ENCODE results near the gene LMBRD1. TPM values are rescaled to one million over a fixed set of nuclear protein-coding genes. Genes with fewer than 3 reads are reported as not detected.

Gene LMBRD1
- total RNA-seq, 4 donors from 2014 or later, result 24.4 to 32.9 (median 28.9) TPM

DNA sequence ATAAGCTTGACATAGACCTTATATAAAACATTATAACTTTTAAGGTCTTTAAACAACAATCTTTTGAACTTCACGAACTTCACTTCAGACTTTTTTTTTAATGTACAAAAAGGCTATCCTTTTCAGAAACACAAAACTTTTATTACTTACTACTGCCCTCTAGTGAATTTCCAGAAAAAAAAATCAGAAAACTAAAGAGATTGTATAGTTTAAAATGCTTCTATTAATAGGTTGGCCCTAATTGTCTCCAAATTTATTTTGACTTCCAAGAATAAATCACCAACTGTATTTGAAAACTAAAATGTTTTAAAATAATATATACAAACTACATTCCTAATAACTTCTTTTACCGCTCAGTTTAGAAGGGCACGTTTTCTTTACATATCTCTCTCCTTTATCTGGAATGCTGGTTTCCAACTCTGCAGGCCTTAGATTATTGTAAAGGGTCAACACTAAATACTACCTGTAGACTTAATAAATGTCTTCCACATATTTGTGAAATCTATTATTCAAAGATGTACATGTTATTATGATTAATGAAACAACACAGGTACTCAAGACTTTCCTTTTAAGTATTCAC, 66.8 kb downstream of the LMBRD1 start:
- Histone ChIP-seq H3K4me1 (peaks cover 3 to 7% of the 10 kb centered on the region in 2 donors), H3K27me3 (no peaks in the 10 kb centered on the region), H3K36me3 (peaks cover 0 to 6% of the 10 kb centered on the region in 2 donors), H3K9me3 (peaks cover 0 to 6% (median 4%) of the 10 kb centered on the region in 3 donors), H3K27ac (no peak overlapping the region), H3K4me3 (no peak overlapping the region)
- DNase-seq (no peak), ATAC-seq (no peak)
- in situ Hi-C loops (cut with MboI; ENCODE audit: low sequenced_read_pairs in 4 of 4) (no loop called here), intact Hi-C loops (cut with DNase I; ENCODE audit: low total_unique reads) (loop anchor here (5.0 kb wide), 1 partner anchor 62 kb away; no protein-coding TSS in a partner anchor)
- TF ChIP-seq, protein P1, sequence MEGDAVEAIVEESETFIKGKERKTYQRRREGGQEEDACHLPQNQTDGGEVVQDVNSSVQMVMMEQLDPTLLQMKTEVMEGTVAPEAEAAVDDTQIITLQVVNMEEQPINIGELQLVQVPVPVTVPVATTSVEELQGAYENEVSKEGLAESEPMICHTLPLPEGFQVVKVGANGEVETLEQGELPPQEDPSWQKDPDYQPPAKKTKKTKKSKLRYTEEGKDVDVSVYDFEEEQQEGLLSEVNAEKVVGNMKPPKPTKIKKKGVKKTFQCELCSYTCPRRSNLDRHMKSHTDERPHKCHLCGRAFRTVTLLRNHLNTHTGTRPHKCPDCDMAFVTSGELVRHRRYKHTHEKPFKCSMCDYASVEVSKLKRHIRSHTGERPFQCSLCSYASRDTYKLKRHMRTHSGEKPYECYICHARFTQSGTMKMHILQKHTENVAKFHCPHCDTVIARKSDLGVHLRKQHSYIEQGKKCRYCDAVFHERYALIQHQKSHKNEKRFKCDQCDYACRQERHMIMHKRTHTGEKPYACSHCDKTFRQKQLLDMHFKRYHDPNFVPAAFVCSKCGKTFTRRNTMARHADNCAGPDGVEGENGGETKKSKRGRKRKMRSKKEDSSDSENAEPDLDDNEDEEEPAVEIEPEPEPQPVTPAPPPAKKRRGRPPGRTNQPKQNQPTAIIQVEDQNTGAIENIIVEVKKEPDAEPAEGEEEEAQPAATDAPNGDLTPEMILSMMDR (IDR thresholded peaks at IDR 0.05 in 4 of 5, conservative IDR thresholded peaks at IDR 0.05 in 1 of 5), result peak in 2 of 5 experiments; percentile 17 to 32
- TF ChIP-seq POLR2A (IDR thresholded peaks at IDR 0.05), result no peak

DNA sequence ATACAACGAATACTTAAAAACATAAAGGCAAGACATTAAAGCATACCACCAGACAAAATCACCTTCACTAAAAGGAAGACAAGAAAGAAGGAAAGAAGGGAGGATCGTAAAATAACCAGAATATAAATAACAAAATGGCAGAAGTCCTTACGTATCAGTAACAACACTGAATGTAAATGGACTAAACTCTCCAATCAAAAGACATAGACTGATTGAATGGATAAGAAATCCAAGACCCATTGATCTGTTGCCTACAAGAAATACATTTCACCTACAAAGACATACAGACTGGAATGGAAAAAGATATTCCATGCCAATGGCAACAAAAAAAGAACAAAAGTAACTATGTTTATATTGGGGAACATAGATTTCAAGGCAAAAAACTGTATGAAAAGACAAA, 74.1 kb downstream of the LMBRD1 start:
- no peak for DNase-seq
- TF ChIP-seq POLR2A (IDR thresholded peaks at IDR 0.05), result no peak
- Histone ChIP-seq H3K4me3 (no peak overlapping the region), H3K4me1 (no peaks in the 10 kb centered on the region), H3K9me3 (peaks cover 0 to 12% (median 4%) of the 10 kb centered on the region in 3 donors), H3K36me3 (peaks cover 0 to 24% of the 10 kb centered on the region in 2 donors), H3K27me3 (no peaks in the 10 kb centered on the region), H3K27ac (no peak overlapping the region)
- no peak for ATAC-seq
- in situ Hi-C loops (cut with MboI; ENCODE audit: low sequenced_read_pairs in 4 of 4), result loop anchor here in 1 of 4 donors (25.0 kb wide), 1 partner anchor 390 kb away; no protein-coding TSS in a partner anchor
- intact Hi-C loops (cut with DNase I; ENCODE audit: low total_unique reads), result no loop called here

GRCh38 chr6:69719602-69720193, 77.1 kb downstream of the LMBRD1 start:
- H3K4me1 ChIP-seq, result no peaks in the 10 kb centered on the region
- TF ChIP-seq POLR2A (IDR thresholded peaks at IDR 0.05), result no peak
- TF ChIP-seq, protein P1 (IDR thresholded peaks at IDR 0.05 in 4 of 5, conservative IDR thresholded peaks at IDR 0.05 in 1 of 5), result no peak
- in situ Hi-C loops (cut with MboI; ENCODE audit: low sequenced_read_pairs in 4 of 4), result loop anchor here in 1 of 4 donors (25.0 kb wide), 1 partner anchor 393 kb away; no protein-coding TSS in a partner anchor
- ATAC-seq (no peak), DNase-seq (no peak)
- no peak overlapping the region for H3K27ac ChIP-seq
- H3K36me3 ChIP-seq, result peaks cover 0 to 19% of the 10 kb centered on the region in 2 donors
- H3K9me3 ChIP-seq, result peaks cover 0 to 6% (median 0%) of the 10 kb centered on the region in 3 donors
- H3K4me3 ChIP-seq, result no peak overlapping the region
- H3K27me3 ChIP-seq, result no peaks in the 10 kb centered on the region
- intact Hi-C loops (cut with DNase I; ENCODE audit: low total_unique reads), result no loop called here

- H3K4me1 ChIP-seq, result no peaks in the 10 kb centered on the region
- no peaks in the 10 kb centered on the region for H3K27me3 ChIP-seq
- H3K4me3 ChIP-seq, result no peak overlapping the region
- ATAC-seq, result no peak
- no peaks in the 10 kb centered on the region for H3K36me3 ChIP-seq
- H3K9me3 ChIP-seq, result no peaks in the 10 kb centered on the region
- TF ChIP-seq, protein P1 (IDR thresholded peaks at IDR 0.05 in 4 of 5, conservative IDR thresholded peaks at IDR 0.05 in 1 of 5), result no peak
- no peak for TF ChIP-seq POLR2A (IDR thresholded peaks at IDR 0.05)
- intact Hi-C loops (cut with DNase I; ENCODE audit: low total_unique reads), result no loop called here
- DNase-seq, result no peak
- in situ Hi-C loops (cut with MboI; ENCODE audit: low sequenced_read_pairs in 4 of 4), result loop anchor here in 1 of 4 donors (25.0 kb wide), 1 partner anchor 406 kb away; no protein-coding TSS in a partner anchor
- H3K27ac ChIP-seq, result no peak overlapping the region
Observed at GRCh38 chr6:69706724-69707123, 90.1 kb downstream of the LMBRD1 start.

GRCh38 chr6:69705954-69706353, 90.9 kb downstream of the LMBRD1 start:
- no peak for TF ChIP-seq POLR2A (IDR thresholded peaks at IDR 0.05)
- TF ChIP-seq, protein P1 (IDR thresholded peaks at IDR 0.05 in 4 of 5, conservative IDR thresholded peaks at IDR 0.05 in 1 of 5), result no peak
- H3K36me3 ChIP-seq, result no peaks in the 10 kb centered on the region
- intact Hi-C loops (cut with DNase I; ENCODE audit: low total_unique reads), result no loop called here
- in situ Hi-C loops (cut with MboI; ENCODE audit: low sequenced_read_pairs in 4 of 4), result loop anchor here in 1 of 4 donors (25.0 kb wide), 1 partner anchor 406 kb away; no protein-coding TSS in a partner anchor
- H3K4me1 ChIP-seq, result no peaks in the 10 kb centered on the region
- H3K27ac ChIP-seq, result no peak overlapping the region
- DNase-seq, result no peak
- H3K9me3 ChIP-seq, result no peaks in the 10 kb centered on the region
- H3K4me3 ChIP-seq, result no peak overlapping the region
- ATAC-seq, result no peak
- no peaks in the 10 kb centered on the region for H3K27me3 ChIP-seq
